HG02973 (cell line): ENCODE data around the gene CRACR2B.

Experiments used
- ATAC-seq: cut with Tn5 transposase; IDR thresholded peaks from one replicate; pipeline ENCODE4 v1.9.1; 2021; ENCODE audit warnings: moderate library complexity; ENCODE audit not compliant: unreplicated experiment

CRACR2B gene

DNA sequence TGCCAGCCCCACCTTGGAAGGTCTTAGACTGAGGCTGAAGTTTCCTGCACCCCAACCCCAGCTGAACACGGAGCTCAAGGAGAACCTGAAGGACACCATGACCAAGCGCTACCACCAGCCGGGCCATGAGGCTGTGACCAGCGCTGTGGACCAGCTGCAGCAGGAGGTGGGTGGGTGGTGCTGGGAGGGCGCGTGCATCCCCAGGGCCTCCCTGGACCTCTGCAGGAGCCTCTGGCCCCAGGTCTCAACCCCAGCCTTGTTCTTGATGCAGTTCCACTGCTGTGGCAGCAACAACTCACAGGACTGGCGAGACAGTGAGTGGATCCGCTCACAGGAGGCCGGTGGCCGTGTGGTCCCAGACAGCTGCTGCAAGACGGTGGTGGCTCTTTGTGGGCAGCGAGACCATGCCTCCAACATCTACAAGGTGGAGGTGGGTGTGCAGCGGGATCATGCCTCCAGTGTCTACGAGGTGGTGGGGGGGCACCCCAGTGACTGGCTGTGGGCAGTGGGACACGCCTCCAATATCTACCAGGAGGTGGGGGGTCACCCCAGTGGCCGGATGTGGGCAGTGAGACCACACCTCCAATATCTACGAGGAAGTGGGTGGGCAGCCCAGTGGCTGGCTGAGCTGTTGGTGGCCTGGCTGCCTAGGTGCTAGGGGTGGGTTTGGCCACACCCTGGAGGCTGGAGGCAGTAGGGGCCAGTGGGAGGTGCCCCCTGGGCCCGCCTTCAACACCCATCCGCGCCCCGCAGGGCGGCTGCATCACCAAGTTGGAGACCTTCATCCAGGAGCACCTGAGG lies 9.7 kb downstream of the CRACR2B start:
- no peak for ATAC-seq

DNA sequence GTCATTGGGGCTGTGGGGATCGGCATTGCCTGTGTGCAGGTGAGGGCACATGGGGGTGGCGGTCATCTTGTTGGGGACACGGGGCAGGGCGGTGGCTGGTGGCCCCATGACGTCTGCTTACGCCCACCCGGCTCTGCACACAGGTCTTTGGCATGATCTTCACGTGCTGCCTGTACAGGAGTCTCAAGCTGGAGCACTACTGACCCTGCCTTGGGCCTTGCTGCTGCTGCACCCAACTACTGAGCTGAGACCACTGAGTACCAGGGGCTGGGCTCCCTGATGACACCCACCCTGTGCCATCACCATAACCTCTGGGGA lies 10.2 kb downstream of the CRACR2B start:
- ATAC-seq: no peak

DNA sequence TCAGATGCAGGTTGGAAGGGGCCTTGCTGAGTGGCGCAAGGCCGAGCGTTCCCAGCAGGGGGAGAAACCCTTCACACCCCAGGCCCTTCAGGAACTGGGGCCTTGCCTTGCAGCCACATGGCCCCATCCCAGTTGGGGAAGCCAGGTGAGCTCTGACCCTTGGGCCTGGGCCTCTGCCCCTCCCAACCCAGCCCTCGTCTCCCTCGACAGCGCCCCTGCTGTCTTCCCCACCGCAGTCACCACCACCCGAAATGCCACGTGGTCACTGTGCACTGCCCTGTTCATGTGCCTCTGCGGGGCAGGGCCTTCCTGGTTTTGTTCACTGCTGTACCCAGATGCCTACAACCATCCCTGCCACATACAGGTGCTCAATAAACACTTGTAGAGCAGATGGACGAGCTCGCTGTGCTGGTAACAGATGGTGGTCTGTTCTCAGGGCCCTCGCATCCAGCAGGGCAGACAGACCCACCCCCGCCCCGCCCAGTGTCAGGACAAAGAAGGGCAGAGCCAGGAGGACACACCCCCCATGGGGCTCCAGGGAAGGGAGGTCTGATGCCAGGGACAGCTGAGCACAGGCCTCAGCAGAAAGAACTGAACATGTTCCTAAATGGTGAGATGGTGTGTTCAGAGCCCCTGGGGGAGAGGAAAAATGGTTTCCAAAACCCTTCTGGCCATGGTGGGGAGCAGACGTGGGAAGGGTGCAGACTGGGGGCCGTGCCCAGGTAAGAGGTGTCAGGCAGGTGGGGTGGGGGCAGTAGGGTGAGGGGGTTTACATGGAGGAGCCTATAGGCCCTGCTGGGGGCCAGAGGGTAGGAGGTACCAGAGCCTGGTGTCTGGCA lies 10.9 kb downstream of the CRACR2B start:
- no peak for ATAC-seq

DNA sequence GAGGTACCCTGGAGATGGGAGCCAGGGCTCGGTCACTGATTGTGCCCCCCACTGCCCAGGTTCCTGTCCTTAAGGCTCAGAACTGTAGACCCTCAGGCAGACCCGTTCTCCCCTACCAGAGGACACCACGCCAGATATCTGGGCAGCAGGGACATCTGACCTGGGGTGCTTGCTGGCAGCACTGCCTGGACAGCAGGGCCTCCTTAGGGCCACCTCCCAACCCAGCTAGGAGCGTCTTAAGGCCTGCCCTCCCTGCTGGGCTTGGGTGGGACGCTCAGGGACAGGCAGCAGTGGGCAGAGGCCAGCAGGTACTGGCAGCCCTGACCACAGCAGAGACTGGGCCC lies 11.5 kb downstream of the CRACR2B start:
- ATAC-seq: no peak

DNA sequence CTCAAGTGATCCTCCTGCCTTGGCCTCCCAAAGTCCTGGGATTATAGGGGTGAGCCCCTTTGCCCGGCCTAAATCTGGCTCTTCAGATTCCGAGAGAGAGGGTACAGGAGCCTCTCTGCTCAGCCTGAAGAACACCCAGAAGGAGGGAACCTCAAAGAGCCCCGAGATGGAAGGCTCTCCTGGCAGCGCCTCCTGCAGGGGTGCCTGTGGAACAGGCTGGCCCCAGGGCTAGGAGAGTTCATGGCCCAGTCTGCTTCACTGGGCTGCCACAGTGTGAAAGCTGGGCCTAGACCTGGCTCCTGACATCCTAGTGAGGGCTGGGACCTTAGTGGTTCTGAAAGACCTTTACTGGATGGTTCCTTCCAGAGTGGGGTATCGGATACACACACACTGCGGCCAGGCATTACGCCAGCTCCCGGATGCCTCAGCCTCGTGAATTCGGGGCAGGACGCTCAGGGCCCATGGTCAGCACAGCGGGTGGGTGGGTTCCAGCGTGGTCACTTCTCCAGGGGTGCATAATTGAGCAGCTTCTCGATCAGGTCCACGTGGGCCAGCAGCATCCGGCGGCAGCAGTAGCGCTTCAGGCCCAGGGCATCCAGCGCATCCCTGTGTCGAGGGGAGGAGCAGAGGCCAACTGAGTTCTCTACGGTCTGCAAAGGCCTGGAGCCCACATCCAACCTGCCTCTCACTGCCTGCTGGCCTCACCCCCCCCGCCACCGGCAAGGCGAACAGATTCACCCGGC lies 12.3 kb downstream of the CRACR2B start:
- no peak for ATAC-seq

DNA sequence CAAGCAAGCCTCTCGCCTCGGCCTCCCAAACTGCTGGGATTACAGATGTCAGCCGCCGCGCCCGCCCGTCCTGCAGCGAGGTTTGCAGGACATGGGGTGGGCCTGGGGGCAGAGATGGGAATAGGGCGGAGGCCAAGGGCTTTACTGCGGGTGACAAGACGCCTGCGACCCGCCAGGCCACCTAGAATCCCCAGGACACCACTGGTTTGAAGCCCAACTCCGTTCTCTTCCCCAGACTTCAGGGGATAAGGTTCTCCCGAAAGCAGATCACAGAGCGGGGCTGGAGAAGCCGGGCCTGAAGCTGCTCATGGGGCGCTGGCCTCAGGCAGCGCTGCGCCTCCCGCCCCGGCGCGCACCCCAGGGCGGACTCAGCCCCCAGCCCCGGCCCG lies 14.3 kb downstream of the CRACR2B start:
- peak; percentile 2 for ATAC-seq

DNA sequence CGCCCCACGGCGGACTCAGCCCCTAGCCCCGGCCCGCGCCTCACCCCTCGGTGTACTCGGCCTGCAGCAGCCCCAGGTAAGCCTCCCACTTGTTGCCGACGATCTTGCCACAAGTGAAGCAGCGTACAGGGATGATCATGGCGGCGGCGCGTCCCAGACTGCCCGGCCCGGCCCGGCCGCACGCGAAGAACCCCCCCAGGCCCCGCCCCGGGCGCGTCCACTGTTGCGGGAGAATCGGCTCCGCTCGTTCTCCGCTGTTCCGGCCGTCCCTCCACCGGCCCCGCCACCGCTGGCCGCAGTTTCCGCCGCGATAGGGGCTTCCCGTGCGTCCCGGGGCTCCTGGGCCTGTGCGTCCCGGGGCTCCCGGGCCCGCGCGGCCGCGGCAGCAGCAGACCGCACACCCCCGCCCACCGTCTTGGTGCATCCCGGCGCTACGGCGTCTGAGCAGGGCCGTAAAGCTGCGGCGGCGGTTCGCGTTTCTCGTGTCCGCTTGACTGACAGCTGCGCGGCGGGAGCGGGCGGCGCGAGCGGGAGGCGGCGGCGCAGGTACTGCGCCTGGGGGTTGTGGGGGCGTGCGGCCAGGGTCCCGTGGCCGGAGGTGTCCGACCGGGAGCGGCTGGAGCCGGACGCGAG lies 14.8 kb downstream of the CRACR2B start, which contains the start of the genes POLR2L and TSPAN4:
Gene POLR2L (minus strand): TSS at position 160 of the 633 bp plus-strand sequence. CDS start 21 bp downstream, at position 139.
Gene TSPAN4 (plus strand): TSS at position 483 of the 633 bp plus-strand sequence. CDS start 7,453 bp downstream, outside the sequence.
- ATAC-seq: peak; percentile 62

DNA sequence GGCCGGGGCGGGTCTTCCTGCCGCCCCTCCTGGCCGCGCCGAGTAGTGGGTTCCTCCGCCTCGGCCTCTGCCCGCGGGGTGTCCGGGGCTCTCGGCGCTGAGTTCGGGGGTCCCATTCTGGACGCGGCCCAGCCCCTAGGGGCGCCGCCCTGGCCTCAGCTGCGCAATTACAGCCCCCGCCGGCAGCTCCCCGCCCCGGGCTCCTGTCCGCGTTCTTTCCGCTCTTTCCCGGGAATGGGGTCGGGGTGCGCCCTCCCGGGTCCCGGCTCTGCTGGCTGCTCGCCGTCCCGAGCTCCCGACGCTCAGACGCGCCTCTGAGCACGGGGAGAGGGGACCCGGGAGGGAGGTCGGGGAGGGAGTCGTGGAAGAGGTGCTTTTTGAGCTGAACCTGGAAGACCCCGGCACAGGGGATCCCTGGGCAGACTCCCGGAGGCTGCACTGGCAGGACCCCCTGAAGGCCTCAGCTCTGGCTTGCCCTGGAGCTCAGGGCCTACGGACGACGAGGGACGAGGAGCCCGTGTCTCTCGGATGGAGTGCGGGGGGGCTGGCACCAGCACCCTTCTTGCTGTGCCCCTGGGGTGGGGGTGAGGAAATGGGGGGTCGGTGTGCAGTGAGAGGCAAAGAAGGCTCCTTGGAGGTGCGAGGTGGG lies 15.5 kb downstream of the CRACR2B start:
- ATAC-seq: no peak

DNA sequence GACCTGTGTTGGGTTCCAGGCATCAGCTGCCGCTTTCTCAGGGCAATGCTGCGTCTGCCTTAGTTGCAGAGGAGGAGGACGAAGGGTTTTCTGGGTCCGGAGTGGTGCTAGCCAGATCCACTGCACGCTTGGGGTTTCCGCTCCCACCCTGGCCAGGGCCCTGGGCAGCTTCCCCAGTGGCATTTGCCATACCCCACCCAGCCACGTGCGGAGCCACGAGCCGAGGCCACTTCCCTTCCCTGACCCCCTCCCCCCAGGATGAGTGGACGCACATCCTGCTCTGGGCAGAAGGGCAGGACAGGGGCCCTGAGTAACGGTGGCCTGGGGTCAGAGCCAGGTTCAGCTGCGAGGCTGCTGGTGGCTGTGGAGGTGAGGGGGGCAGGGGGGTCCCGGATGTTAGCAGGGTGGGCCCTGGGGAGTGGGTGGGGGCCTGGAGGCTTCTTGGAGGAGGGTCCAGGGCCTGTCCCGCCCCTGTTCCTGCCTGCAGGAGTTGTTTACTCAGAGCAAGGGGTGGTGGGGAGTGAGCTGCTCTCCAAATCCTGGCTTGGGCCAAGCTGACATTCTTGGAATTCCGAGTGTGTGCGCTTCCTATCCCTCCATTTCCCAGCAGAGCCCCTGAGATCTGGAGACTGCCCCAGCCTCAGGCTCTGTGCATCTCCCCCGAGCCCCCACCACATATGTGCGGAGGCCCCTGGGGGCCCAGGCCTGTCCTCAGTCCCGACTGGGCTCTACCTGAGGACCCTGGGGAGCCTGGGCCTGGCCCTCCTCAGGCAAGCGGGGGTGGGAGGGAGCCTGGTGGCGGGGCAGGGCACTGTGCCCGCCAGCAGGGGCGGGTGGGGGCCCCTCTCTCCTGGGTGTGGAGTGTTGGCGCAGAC lies 16.3 kb downstream of the CRACR2B start:
- no peak for ATAC-seq

DNA sequence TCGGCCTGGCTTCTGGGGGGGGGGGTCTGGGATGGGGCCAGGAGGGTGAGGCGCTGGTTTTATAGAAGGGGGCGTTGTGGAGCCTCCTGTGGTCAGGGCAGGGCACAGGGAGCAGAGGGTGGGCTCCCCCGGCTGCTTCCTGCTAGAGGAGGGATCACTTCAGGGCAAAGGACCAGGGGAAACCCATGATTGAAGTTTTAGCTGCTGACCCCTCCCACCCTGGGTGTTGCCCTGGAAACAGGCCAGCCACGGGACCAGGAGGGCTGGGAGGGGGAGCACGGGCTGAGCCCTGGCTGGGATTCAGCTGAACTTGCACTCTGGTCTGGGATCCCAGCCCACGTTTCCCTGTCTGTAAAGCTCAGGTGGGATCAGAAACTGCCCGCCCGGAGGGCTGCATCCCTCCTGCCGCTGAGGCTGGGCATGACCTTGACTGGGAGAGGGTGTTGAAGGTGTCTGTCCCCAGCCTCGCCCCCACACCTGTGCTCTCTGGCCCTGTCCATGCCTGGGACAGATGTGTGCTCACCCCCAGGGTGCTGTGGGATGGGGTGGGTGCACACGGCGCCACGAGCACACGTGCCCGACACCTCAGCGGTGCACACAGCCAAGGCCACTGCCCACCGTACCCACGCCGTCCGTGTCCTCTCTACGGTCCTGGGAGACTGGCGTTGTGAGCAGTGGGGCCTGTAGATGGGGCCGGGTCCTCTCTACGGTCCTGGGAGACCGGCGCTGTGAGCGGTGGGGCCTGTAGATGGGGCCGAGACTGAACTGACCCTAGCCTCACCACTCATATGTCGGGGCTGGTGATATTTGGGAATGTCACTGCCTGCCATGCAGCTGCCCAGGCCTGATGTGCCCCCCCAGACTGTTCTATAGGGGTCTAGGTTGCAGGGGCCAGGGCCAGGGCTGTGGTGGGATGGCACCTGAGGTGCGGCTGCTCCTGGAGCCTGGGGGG lies 17.2 kb downstream of the CRACR2B start:
- no peak for ATAC-seq

DNA sequence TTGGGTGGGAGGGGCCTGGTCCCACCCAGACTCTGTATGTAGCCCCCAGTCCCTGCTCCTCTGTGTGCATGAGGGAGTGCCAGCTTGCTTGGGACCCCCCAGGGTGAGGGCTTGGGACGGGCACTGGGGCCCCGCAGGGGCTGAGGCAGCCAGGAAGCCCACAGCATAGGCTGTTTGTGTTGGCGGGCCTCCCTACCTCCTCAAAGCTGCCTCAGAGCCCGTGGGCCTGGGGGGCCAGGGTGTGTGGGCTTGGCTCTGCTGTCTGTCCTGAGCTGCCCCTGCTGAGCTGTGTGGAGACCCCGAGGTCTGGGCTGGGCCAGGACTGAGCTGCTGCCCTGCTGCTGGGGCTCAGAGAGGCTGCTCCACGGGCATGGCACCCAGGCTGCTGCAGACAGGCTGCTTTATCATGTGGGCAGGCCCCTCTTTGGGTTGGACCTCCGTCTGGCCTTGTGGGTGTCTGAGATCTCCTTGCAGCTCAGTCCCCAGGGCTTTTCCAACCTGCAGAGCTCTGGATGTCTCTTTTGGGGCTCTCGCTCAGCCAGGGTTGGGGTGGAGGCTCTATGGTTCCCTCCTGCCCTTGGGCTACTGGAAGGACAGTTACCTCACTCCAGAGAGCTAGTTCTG lies 18.3 kb downstream of the CRACR2B start:
- ATAC-seq: no peak

DNA sequence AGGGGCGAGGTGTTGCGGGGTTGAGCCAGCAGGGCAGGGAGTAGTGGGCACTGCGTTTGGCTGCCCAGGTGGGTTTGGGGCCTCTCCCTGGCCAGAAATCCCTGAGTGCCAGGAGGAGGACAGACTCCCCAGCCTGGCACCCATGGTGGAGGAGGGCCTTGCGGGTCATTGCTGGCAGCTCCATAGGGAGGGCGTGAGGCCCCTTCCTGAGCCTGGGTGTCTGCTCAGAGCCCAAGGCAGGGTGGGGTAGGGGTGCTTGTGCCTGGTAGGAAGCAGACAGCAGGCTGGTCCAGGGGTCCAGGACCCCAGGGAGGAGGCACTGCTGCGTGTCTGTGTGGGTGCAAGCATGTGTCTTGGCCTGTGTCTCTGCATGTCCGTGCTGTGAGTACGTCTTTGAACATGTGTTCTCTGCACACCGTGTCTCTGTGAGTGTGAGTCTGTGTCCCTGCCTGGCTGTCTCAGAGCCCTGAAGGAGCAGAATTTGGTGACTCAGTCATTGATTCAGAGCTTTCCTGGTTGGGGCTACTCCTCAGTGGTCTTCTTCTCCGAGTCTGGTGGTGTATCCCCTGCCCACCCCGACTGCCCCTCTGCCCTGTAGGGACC lies 18.9 kb downstream of the CRACR2B start:
- ATAC-seq: no peak

DNA sequence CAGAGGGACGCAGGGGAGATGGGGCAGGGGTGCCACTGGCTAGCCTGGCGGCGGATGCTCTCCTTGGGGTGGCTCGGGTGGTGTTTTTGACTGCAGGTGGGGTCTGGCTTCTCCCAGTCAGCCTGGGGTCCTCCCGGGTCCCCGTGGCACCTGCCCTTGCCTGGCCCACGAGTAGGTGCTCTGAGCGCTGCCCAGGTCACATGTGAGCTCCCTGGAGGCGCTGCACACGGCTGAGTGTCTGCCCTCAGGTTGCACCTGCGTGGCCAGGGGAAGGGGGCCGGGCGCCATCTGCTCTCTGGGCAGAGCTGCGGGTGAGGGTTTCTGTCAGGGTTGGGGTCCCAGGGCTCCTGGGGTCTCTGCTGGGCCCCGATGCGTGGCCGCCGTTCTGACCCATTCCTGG lies 20.2 kb downstream of the CRACR2B start:
- no peak for ATAC-seq

DNA sequence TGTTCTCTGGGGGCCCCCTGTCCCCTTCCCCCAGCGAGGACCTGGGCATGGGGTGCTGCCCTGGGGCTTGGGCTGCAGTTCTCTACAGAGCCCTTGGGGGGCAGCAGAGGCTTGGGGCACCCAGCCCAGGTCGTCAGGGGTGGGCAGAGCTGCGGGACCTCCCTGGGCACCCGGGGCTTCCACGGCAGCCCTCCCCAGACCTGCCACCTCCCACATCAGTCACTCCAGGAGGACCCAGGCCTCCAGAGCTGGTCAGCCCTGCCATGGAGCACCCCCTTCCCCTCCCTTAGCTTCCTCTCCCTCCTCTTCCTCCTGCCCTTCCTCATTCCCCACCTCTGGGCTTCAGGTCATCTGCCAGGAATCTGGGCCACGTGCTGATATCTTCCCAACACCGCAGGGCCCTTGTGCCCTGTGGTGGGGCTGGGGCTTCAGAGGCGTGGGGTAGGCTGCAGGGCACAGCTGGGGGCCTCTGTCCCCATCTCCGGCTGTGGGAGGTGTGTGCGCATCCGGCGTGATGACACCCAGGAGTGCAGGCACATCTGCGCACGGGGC lies 20.7 kb downstream of the CRACR2B start:
- ATAC-seq: no peak

DNA sequence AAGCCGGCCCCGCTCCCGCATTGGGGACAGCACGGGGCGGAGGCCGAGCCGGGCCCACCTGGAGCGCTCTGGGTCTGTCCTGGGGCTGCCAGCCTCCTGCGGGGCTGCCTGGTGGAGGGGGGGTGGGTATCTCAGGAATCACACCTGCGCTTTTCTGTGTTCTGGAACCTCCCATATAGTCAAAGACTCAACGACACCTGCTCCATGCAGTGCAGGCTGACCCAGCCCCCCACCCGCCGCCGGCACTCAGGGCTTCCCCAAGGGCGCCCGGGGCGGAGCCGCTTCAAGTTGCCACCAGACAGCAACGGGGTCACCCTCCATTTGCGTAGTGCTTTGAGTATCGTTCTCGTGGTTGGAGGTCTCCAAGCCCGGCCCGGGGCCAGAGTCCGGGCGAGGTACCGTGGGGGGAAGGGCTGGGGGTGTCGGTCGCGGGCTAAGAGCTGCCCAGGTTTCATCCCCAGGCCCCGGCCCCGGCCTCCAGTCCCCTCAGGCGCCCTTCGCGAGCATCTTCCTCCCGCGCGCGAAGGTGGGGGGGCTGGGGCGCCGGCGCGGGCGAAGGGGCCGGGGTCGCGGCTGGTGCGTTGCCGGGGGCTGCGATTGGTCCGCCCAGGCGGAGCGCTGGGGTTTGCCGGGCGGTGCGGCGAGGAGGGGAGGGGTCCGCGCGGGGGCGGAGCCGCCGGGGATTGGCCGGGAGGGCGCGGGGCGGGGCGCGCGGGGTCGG lies 21.5 kb downstream of the CRACR2B start:
- ATAC-seq: no peak

DNA sequence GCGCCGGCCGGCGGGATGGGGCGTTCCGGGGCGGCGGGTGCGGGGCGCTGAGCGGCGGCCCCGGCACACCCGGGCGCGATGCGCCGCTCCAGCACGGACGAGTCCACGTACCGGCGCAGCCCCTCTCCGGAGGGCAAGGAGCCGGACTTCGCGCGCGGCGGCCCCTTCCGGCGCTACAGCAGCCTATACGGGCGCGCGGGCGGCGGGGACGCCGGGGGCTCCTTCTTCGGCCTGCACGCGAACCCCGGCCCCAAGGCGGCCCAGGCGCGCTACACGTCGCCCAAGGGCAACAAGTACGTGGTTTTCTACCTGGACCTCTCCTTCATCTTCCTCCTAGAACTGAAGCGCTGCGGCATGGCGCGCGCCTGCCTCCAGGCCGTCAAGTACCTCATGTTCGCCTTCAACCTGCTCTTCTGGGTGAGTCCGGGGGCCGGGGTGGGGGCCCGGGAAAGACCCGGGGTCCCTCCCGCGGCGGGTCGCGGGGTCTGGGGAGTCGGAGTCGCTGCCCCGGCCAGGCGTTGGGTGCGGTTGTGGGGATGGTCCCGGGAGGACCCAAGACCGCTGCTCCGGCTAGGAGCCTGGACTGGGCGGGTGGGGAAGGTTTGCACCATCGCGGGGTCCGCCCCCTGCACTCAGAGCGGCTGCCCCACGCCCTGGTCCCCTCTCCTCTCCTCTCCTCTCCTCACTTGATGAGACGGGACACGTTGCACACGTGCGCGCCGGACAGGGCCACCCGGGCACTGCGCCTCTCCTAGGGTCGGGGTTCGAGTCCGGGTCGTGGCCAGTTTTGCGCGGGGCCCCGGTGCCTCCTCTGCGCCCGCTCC lies 22.4 kb downstream of the CRACR2B start:
- ATAC-seq: no peak
